Measurements from ENCODE around the gene USH1G. TPM values are rescaled to one million over a fixed set of nuclear protein-coding genes. Genes with fewer than 3 reads are reported as not detected.
A peak's percentile ranks its signal among the peaks of the same experiment; 100 is the strongest.

USH1G gene
- polyA plus RNA-seq, 1 donor (not counting 4 experiments of a cell fraction or from before 2014, with no cell fraction given): 0.34 TPM

GRCh38 chr17:74943808-74944522, 20.9 kb upstream of the USH1G start:
- Histone ChIP-seq H3K4me3 (ENCODE audit: control insufficient read depth in 2 of 3, extremely low read depth in 1 of 3, insufficient read depth in 2 of 3, low read depth in 1 of 3, low read length in 3 of 3) (peak overlapping the region in 2 of 3 experiments; percentile 6 to 8), H3K9me3 (ENCODE audit: control insufficient read depth, low read depth, low read length) (no peaks in the 10 kb centered on the region), H3K27me3 (ENCODE audit: control insufficient read depth, extremely low read depth, insufficient read depth, low read length) (no peaks in the 10 kb centered on the region), H3K9me1 (ENCODE audit: control insufficient read depth, extremely low read depth, insufficient read depth, low read length) (no peaks in the 10 kb centered on the region), H3K79me2 (ENCODE audit: control insufficient read depth, insufficient read depth, low read length) (no peaks in the 10 kb centered on the region), H4K20me1 (ENCODE audit: control insufficient read depth, extremely low read depth, insufficient read depth, low read length) (no peaks in the 10 kb centered on the region), H3K9ac (ENCODE audit: control insufficient read depth, extremely low read depth, insufficient read depth, low read length) (peak overlapping the region; percentile 55), H2AFZ (ENCODE audit: control insufficient read depth, low read length) (no peak overlapping the region), H3K27ac (ENCODE audit: control insufficient read depth, insufficient read depth, low read length) (peak overlapping the region; percentile 66), H3K4me2 (ENCODE audit: control insufficient read depth, extremely low read depth, insufficient read depth, low read depth, low read length) (peak overlapping the region; percentile 57), H3K4me1 (ENCODE audit: control insufficient read depth, extremely low read depth, insufficient read depth, low read length) (peaks cover 19% of the 10 kb centered on the region), H3K36me3 (ENCODE audit: control insufficient read depth in 2 of 2, extremely low read depth in 1 of 2, insufficient read depth in 2 of 2, low read length in 2 of 2) (no peaks in the 10 kb centered on the region)
- dilution Hi-C loops (cut with MboI; ENCODE audit: extremely low pct_ligation_motif_present, low sequenced_read_pairs): no loop called here
- peak; percentile 97 for DNase-seq (ENCODE audit: low read depth, low spot score)
- FAIRE-seq: peak; percentile 94
- TF ChIP-seq CTCF (optimal IDR thresholded peaks at IDR 0.05 in 1 of 3, IDR thresholded peaks at IDR 0.05 in 1 of 3, conservative IDR thresholded peaks at IDR 0.05 in 1 of 3; ENCODE audit: extremely low read depth in 1 of 3, insufficient read depth in 2 of 3, low read length in 3 of 3) (no peak), EZH2 (IDR thresholded peaks at IDR 0.05; ENCODE audit: low read length) (no peak)

GRCh38 chr17:74941128-74941725, 18.2 kb upstream of the USH1G start:
- Histone ChIP-seq H3K9ac (ENCODE audit: control insufficient read depth, extremely low read depth, insufficient read depth, low read length) (no peak overlapping the region), H2AFZ (ENCODE audit: control insufficient read depth, low read length) (no peak overlapping the region), H3K36me3 (ENCODE audit: control insufficient read depth in 2 of 2, extremely low read depth in 1 of 2, insufficient read depth in 2 of 2, low read length in 2 of 2) (no peaks in the 10 kb centered on the region), H3K9me1 (ENCODE audit: control insufficient read depth, extremely low read depth, insufficient read depth, low read length) (no peaks in the 10 kb centered on the region), H3K27me3 (ENCODE audit: control insufficient read depth, extremely low read depth, insufficient read depth, low read length) (peaks cover 20% of the 10 kb centered on the region), H3K4me3 (ENCODE audit: control insufficient read depth in 2 of 3, extremely low read depth in 1 of 3, insufficient read depth in 2 of 3, low read depth in 1 of 3, low read length in 3 of 3) (no peak overlapping the region), H4K20me1 (ENCODE audit: control insufficient read depth, extremely low read depth, insufficient read depth, low read length) (no peaks in the 10 kb centered on the region), H3K4me2 (ENCODE audit: control insufficient read depth, extremely low read depth, insufficient read depth, low read depth, low read length) (no peak overlapping the region), H3K79me2 (ENCODE audit: control insufficient read depth, insufficient read depth, low read length) (no peaks in the 10 kb centered on the region), H3K9me3 (ENCODE audit: control insufficient read depth, low read depth, low read length) (no peaks in the 10 kb centered on the region), H3K4me1 (ENCODE audit: control insufficient read depth, extremely low read depth, insufficient read depth, low read length) (peaks cover 19% of the 10 kb centered on the region), H3K27ac (ENCODE audit: control insufficient read depth, insufficient read depth, low read length) (no peak overlapping the region)
- TF ChIP-seq EZH2 (IDR thresholded peaks at IDR 0.05; ENCODE audit: low read length) (no peak), CTCF (optimal IDR thresholded peaks at IDR 0.05 in 1 of 3, IDR thresholded peaks at IDR 0.05 in 1 of 3, conservative IDR thresholded peaks at IDR 0.05 in 1 of 3; ENCODE audit: extremely low read depth in 1 of 3, insufficient read depth in 2 of 3, low read length in 3 of 3) (no peak)
- no peak for FAIRE-seq
- dilution Hi-C loops (cut with MboI; ENCODE audit: extremely low pct_ligation_motif_present, low sequenced_read_pairs): no loop called here
- no peak for DNase-seq (ENCODE audit: low read depth, low spot score)

Measured in keratinocyte (primary cell).